ENCODE data around the gene METTL27. TPM values are rescaled to one million over a fixed set of nuclear protein-coding genes. Genes with fewer than 3 reads are reported as not detected.
A peak's percentile ranks its signal among the peaks of the same experiment; 100 is the strongest.
"Not testable (repeated sequence)": the region's sequence is repeated elsewhere in the genome, so short reads cannot be mapped to it uniquely, and the experiment has no call there.

Gene METTL27, protein sequence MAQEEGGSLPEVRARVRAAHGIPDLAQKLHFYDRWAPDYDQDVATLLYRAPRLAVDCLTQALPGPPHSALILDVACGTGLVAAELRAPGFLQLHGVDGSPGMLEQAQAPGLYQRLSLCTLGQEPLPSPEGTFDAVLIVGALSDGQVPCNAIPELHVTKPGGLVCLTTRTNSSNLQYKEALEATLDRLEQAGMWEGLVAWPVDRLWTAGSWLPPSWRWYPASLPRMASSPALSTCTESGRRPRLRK
- 1 to 10 TPM; 1.7 to 2.3 TPM for total RNA-seq

DNA sequence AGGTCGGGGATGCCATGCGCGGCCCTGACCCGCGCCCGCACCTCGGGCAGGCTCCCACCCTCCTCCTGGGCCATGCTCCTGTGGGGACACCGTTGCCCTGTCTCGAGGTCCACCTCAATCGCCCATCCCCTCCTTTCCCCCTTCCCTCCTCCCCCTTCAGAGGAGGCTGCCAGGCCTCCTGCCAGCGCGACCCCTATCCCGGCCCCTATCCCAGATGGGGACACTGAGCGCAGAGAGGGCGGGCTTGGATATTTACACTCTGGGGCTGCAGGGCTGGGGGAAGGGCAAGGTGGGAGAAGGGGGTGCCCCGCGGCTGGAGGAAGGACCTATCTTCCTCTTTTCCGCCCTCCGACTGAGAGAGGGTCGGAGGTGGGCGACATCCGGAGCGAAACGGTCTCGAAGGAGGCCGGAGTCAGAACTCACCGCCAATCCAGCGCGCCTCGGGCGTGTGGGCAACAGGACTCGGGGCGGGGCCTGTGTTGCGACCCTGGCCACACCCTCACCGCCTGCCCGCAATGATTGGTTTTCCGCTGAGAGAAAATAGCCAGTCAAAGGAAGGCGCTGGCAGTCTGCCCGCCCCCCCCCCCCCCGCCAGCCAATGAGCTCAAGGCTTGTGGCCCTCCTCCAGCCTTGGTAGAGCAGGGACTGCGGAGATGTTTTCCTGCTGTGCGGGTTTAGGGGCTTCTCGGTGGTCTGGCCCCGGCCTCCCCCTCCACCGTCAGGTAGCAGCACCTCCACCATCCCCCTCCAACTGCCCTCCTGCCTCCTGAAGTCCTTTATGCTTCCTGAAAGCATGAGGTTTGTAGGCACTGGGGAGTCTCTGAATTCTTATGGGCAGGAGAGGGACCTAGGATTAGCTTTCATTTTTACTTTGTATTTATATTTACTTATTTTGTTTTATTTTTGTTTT lies at the start of gene METTL27:
TSS of gene METTL27 (minus strand) at position 450 of the 910 bp plus-strand sequence. CDS start at position 74, 376 bp downstream.
- H3K27ac Mint-ChIP-seq, result no peak within 1 kb of the TSS
- no peaks in the 10 kb centered on the region for H3K36me3 Mint-ChIP-seq
- H3K4me3 Mint-ChIP-seq, result peak within 1 kb of the TSS; percentile 77
- ChIA-PET POLR2A (interaction anchor here (0.9 kb wide), 1 partner anchor 13 kb away, joined by 3 read pairs; no protein-coding TSS in a partner anchor), CTCF (interaction anchor here (1.0 to 1.8 kb wide), 3 partner anchors 12 to 108 kb away, joined by 7 to 10 read pairs (median 7); no protein-coding TSS in a partner anchor)
- no peaks in the 10 kb centered on the region for H3K27me3 Mint-ChIP-seq
- H3K9me3 Mint-ChIP-seq, result no peaks in the 10 kb centered on the region
- intact Hi-C loops (cut with micrococcal nuclease), result loop anchor here (1.0 to 10.0 kb wide), 3 partner anchors 9 to 332 kb away; partner anchors contain the start of gene EIF4H
- DNase-seq, result peak; percentile 96
- no peaks in the 10 kb centered on the region for H3K4me1 Mint-ChIP-seq (ENCODE audit: low read depth)

DNA sequence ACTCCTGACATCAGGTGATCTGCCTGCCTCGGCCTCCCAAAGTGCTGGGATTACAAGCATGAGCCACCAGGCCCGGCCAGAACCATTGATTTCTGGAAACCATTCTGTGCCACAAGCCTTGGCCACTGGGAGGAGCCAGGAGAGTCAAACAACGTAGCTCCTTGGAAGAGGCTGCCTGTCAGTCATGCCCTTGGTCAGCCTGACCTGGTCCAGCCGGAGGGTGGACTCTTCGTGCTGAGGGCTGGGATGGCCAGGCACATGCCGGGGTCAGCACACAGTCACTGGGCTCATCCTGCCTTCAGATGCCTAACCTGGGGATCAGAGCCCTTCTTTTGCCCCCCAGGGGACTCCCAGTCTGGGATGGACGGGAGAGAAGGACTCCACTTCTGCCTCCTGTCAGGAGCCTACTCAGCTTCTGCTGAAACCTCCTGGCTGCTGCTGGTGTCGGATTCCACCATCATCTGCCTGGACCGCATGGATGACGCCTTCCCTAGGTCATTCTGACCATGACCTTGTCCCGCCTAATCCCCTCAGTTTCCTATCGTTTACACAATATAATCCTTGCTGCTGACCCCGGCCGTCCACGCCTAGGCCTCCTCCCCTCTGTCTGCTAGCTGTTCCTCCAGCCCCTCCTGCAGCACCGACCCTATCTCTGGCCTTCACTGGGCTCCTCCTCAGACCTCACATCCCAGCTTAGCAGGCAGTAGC lies 49.0 kb upstream of the METTL27 start:
- Mint-ChIP-seq H3K36me3 (no peaks in the 10 kb centered on the region), H3K9me3 (no peaks in the 10 kb centered on the region), H3K4me3 (no peak overlapping the region), H3K4me1 (ENCODE audit: low read depth) (peaks cover 7% of the 10 kb centered on the region), H3K27ac (no peak overlapping the region), H3K27me3 (peaks cover 11% of the 10 kb centered on the region)
- ChIA-PET CTCF (no interaction called here), POLR2A (no interaction called here)
- DNase-seq, result no peak
- intact Hi-C loops (cut with micrococcal nuclease), result no loop called here

DNA sequence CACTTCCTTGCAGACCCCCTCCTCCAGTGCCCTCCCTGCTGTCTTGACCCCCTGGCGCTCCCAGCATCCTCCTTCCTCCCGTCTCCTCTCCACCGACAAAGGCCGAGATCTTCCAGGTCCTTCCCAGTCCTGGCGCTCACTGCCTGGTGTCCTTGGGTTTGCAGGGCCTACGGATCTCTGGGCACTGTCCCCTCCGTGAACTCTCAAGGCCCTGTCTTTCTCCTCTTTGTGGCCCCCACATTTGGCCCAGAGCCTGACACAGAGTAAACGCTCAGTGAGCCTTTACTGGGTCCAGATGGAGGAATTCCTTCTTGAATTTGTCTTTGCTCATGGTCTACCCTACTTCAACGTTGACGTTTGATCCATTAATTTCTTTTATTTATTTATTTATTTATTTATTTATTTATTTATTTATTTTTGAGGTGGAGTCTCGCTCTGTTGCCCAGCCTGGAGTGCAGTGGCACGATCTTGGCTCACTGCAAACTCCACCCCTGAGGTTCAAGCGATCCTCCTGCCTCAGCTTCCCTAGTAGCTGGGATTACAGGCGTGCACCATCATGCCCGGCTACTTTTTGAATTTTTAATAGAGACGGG lies 48.3 kb upstream of the METTL27 start:
- Mint-ChIP-seq H3K4me3 (no peak overlapping the region), H3K36me3 (no peaks in the 10 kb centered on the region)
- POLR2A ChIA-PET, result no interaction called here

GRCh38 chr7:73888959-73889358 lies 46.6 kb upstream of the METTL27 start:
- Mint-ChIP-seq H3K4me1 (ENCODE audit: low read depth) (peaks cover 7% of the 10 kb centered on the region), H3K9me3 (no peaks in the 10 kb centered on the region), H3K4me3 (no peak overlapping the region), H3K36me3 (no peaks in the 10 kb centered on the region), H3K27ac (no peak overlapping the region), H3K27me3 (peaks cover 14% of the 10 kb centered on the region)
- DNase-seq, result no peak
- ChIA-PET CTCF (no interaction called here), POLR2A (no interaction called here)
- intact Hi-C loops (cut with micrococcal nuclease), result no loop called here

More for the DNA sequence above, 48.3 kb upstream of the METTL27 start:
- CTCF ChIA-PET, result no interaction called here
- Mint-ChIP-seq H3K27me3 (peaks cover 14% of the 10 kb centered on the region), H3K27ac (no peak overlapping the region), H3K9me3 (no peaks in the 10 kb centered on the region), H3K4me1 (ENCODE audit: low read depth) (peaks cover 7% of the 10 kb centered on the region)
- intact Hi-C loops (cut with micrococcal nuclease), result no loop called here
- DNase-seq, result no peak

DNA sequence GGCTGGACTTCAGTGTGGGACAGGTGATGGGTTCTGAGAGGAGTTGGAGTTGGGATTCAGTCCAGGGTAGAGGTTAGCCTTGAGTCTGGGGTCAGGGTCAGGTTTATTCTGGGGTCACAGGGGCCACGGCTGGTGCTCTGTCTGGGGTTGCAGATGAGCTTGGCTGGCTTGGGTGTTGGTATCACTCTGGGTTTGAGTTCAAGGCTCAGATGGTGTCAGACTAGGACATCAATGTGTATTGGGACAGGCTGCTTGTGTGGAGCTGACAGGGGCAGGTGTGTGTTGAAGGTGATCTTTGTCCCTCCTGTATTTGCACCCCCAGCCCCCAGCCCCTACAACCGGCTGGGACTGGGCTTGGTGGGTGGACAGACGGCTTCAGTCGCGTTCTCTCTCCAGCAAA lies 45.4 kb upstream of the METTL27 start:
- DNase-seq, result no peak
- intact Hi-C loops (cut with micrococcal nuclease), result no loop called here
- CTCF ChIA-PET, result no interaction called here
- Mint-ChIP-seq H3K4me3 (no peak overlapping the region), H3K27me3 (peaks cover 14% of the 10 kb centered on the region), H3K36me3 (no peaks in the 10 kb centered on the region), H3K27ac (no peak overlapping the region), H3K4me1 (ENCODE audit: low read depth) (peaks cover 7% of the 10 kb centered on the region), H3K9me3 (no peaks in the 10 kb centered on the region)
- POLR2A ChIA-PET, result no interaction called here

DNA sequence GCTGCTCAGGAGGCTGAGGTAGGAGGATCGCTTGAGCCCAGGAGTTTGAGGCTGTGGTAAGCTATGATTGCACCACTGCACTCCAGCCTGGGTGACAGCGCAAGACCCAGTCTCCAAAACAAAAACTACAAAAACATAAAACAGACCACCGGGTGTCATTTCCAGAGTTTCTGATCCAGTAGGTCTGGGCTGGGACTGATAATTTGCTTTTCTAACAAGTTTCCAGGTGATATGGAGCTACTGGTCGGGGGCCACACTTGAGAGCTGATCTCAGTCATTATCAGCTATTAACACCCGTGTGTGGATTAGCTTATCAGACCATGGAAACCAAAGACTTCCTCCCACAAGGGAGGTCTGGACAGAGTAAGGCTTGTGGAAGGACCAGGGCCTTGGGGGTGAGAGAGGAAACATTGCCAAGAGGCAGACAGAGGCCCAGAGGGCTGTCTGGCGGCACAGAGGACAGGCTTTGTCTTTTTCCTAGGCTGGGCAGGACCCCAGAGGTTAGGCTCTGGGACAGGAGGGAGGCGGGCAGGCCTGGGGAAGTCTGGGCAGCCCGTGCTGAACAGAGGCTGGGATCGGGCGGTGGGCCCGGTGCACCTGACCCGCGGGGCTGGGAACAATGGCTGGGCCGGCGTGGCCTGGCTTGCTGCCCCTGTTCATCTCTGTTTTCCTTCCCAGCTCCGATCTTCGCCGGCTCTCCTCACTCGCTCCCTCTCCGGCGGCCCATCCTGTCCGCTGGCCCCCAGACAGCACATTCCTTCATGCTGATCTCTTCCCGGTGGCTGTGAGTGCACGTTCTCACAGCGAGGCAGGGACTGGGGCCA lies 43.9 kb upstream of the METTL27 start:
- Mint-ChIP-seq H3K4me3 (no peak overlapping the region), H3K27ac (no peak overlapping the region), H3K9me3 (no peaks in the 10 kb centered on the region), H3K36me3 (no peaks in the 10 kb centered on the region), H3K4me1 (ENCODE audit: low read depth) (peaks cover 7% of the 10 kb centered on the region), H3K27me3 (peaks cover 14% of the 10 kb centered on the region)
- CTCF ChIA-PET, result no interaction called here
- intact Hi-C loops (cut with micrococcal nuclease), result no loop called here
- POLR2A ChIA-PET, result no interaction called here
- no peak for DNase-seq

DNA sequence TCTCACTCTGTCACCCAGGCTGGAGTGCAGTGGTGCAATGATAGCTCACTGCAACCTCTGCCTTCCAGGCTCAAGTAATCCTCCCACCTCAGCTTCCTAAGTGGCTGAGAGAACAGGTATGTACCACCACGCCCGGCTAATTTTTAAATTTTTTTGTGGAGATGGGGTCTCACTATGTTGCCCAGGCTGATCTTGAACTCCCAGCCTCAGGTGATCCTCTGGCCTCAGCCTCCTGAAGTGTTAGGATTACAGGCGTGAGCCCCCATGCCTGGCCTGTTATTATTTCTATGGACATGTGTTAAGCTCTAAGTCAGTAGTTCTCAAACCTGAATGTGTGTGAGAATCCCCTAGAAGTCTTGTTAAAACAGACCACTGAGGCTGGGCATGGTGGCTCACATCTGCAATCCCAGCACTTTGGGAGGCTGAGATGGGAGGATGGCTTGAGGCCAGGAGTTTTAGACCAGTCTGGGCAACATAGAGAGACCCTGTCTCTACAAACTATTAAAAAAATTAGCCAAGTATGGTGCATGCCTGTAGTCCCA lies 43.2 kb upstream of the METTL27 start:
- Mint-ChIP-seq H3K36me3 (no peaks in the 10 kb centered on the region), H3K4me1 (ENCODE audit: low read depth) (peaks cover 6% of the 10 kb centered on the region), H3K4me3 (no peak overlapping the region), H3K27me3 (peaks cover 14% of the 10 kb centered on the region), H3K27ac (no peak overlapping the region), H3K9me3 (no peaks in the 10 kb centered on the region)
- no peak for DNase-seq
- CTCF ChIA-PET, result no interaction called here
- POLR2A ChIA-PET, result no interaction called here
- intact Hi-C loops (cut with micrococcal nuclease), result no loop called here

DNA sequence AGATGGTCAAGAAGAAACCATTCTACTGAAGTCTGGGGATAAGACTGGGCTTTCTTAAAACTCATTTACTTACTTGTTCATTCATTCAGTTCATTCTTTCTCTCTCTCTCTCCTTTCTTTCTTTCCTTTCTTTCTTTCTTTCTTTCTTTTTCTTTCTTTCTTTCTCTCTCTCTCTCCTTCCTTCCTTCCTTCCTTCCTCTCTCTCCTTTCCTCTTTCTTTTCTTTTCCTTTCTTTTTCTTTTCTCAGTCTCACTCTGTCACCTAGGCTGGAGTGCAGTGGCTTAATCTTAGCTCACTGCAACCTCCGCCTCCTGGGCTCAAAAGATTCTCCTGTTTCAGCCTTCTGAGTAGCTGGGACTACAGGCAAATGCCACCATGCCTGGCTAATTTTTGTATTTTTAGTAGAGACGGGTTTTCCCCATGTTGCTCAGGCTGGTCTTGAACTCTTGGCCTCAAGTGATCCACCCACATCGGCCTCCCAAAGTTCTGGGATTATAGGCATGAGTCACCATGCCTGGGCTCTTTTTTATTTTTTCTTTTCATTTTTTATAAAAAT lies 42.6 kb upstream of the METTL27 start:
- intact Hi-C loops (cut with micrococcal nuclease); CTCF ChIA-PET; DNase-seq; H3K27ac Mint-ChIP-seq; H3K4me1 Mint-ChIP-seq (ENCODE audit: low read depth); H3K36me3 Mint-ChIP-seq; H3K4me3 Mint-ChIP-seq; POLR2A ChIA-PET; H3K9me3 Mint-ChIP-seq: not testable (repeated sequence)
- H3K27me3 Mint-ChIP-seq, result peaks cover 16% of the 10 kb centered on the region

DNA sequence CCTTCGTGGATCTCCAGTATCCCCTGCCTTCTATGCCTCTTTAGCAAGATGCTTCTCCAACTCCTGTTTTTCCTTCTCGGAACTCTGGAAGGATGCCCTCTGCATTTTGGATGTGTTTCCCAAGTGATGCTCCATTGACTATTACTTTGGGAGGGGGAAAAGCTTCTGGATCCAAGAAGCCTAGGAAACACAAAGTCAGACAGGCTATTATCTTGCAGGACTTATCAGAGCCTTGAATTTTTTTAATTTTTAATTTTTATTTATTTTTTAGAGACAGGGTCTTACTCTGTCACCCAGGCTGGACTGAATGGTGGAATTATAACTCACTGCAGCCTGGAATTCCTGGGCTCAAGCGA lies 39.7 kb upstream of the METTL27 start:
- Mint-ChIP-seq H3K4me1 (ENCODE audit: low read depth) (no peaks in the 10 kb centered on the region), H3K9me3 (no peaks in the 10 kb centered on the region), H3K4me3 (no peak overlapping the region), H3K36me3 (no peaks in the 10 kb centered on the region), H3K27ac (no peak overlapping the region), H3K27me3 (peaks cover 9% of the 10 kb centered on the region)
- POLR2A ChIA-PET, result no interaction called here
- DNase-seq, result no peak
- intact Hi-C loops (cut with micrococcal nuclease), result no loop called here
- CTCF ChIA-PET, result no interaction called here

DNA sequence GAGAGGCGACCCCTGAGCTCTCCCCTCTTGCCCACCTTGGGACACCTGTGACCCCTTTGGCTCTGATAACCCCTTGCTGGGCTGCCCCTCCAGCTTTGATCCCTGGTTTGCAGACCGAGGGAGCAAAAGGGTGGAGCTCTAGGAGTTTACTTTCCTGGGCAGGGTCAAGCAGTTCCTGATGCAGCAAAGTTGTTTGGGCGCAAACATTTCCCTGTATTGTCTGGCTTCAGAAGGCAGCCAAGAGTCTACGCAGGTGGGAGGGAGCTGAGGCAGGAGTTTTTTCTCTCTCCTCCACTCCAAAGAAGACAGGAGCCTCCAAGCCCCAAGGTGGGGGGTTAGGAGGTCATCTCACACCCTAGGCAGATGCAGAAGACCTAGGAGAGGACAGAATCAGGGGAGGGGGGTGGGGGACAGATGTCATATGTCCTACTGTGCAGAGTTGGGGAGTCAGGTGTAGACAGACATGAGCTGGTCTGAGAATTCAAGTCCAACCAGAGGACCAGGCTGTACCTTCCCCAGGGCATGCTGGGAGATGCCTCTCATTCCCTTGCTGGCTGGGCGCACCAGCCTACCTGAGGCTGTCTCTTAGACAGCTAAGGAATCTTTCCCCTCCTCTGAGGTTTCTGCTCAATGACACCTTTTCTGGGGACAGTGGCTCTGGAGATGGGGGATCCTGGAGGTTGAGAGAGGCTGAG lies 39.2 kb upstream of the METTL27 start:
- Mint-ChIP-seq H3K4me3 (no peak overlapping the region), H3K27ac (no peak overlapping the region), H3K9me3 (no peaks in the 10 kb centered on the region), H3K36me3 (no peaks in the 10 kb centered on the region), H3K4me1 (ENCODE audit: low read depth) (no peaks in the 10 kb centered on the region), H3K27me3 (peaks cover 7% of the 10 kb centered on the region)
- CTCF ChIA-PET, result no interaction called here
- DNase-seq, result no peak
- POLR2A ChIA-PET, result no interaction called here
- intact Hi-C loops (cut with micrococcal nuclease), result no loop called here
